HG02623 (cell line): ENCODE results near the gene ACBD6.

Source experiments
- ATAC-seq: cut with Tn5 transposase; IDR thresholded peaks from one replicate; pipeline ENCODE4 v1.9.1; 2021; ENCODE audit warnings: moderate library complexity; ENCODE audit not compliant: unreplicated experiment

The ACBD6 gene

DNA sequence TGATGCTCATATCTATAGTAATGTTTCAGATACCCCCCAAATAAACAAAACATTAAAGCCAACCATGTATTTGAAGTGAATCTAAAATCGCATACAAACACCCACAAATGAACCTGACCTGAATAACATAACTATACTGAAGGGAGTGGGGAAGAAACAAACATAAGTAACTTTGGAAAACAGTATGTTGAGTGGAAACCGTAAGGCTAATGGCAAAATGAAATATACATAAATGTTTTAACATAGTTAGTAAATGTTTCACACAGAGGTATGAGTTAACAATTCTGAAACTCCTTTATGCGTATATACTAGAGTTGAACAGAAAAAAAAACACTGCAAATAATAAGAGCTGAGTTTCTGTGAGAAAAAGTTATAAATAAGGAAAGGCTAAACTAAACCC lies 125.6 kb downstream of the ACBD6 start:
- ATAC-seq = no peak

DNA sequence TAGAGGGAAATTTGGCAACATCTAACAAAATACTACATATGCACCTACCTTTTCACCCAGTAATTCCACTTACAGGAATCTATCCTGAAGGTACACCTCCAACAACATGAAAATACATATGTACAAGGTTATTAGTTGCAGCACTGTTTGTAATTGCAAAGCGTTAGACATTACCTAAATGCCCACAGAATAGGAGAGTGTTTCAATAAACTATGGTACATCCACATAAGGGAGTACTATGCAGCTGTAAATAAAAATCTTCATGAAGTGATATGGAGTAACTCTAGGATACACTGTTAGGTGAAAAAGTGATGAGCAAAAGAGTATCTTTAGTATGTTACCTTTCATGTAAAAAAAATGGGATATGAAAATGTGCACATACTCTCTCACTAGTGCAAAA lies 126.1 kb downstream of the ACBD6 start:
- ATAC-seq = no peak

DNA sequence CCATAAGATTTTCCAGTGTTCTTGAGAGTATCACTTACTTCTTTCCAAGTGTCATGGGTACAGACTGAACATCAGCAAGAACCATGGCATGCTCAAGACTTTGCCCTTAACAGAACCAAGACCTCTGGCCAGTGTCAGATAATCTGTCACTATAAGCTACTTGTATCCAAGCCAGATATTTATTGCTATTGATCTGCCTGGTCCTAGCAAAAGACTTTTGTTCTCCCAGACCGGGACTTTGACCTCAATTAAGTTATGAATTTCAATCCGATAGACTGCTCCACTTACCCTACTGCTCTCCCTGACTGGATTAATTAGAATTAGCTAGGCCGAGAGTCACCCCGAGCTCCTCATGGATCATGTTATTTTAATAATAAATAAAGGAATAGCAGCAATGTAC lies 129.6 kb downstream of the ACBD6 start:
- ATAC-seq = no peak

DNA sequence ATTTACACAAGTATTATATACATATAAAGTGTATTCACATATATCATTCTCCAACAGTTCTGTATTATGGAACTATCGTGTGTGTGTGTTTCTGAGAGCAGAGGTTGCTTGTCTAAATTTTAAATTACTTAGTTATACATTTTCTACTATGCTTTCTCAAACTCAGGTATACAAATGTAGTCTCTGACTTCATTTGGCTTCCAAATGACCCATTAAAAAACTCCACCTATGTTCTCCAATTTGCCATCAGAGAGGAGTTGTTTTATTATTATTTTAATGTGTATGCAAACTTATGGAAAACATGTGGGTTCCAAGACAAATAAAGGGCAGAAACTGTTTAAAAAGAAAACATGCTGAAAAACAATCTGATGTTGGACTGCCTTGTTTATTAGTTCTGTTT lies 131.8 kb downstream of the ACBD6 start:
- ATAC-seq = no peak

DNA sequence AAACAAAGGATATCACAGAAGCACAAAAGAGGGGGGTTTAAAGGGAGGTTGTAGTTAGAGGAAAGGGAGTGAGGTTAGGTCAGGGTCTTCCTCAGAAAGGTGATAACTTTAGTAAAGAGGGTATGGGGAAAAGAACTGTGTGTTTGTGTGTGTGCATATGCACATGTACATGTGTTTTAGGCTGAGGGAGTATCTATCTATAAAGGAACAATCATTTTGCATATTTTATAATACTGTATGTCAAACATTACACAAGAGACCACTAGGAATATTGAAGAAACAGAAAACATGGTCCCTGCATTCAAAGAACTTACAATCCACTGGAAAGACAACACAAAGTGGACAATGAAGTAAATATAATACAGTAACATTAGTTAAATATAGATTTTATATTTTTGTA lies 132.2 kb downstream of the ACBD6 start:
- no peak for ATAC-seq

DNA sequence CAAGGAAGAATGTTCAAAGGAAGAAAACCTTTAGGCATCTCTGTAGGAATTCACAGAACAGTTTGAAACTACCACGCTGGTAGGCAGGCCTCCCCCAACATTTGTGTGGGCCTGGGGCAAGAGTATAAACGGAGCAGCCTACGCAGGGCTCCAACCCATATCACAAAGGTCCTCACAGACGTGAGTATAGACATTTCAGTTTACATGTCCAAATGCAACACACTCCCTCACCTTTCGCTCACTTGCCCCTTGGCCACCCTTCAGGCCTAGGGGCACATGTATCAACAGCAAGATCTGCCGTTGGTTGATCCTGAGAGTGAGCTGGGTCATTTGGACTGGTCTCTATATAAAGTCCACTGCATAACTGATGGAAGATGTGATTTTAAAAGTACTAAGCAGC lies 133.3 kb downstream of the ACBD6 start:
- no peak for ATAC-seq

DNA sequence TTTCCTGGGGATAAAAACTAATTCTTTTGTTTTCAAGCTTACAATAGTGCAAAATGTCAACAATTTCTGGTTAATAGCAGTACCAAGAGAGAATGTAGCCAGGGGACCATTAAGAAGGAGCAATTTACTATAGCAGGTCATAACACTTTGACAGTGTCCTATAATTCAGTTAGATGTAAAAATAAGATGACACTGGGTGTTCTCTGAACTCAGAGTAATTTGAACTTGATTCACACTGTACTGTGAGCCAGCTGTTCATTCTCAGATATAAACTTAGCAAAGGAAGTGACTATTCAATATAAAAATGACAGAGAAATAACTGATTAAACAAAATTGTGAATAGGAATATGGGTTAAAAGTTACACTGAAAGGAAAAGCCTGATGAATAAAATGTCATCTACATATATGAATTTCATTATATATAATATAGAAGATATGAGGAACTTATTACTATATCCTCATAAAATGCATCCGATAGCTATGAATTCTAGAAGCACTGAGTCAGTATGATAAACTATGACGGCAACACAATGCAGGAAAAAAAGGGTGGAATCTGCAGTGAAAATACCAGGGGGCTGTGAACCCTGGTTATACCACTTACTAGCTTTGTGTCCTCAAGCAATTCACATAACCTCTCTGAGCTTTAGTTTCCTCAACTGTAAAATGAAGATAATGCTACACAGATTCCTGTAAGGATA lies 135.9 kb downstream of the ACBD6 start:
- ATAC-seq = no peak

DNA sequence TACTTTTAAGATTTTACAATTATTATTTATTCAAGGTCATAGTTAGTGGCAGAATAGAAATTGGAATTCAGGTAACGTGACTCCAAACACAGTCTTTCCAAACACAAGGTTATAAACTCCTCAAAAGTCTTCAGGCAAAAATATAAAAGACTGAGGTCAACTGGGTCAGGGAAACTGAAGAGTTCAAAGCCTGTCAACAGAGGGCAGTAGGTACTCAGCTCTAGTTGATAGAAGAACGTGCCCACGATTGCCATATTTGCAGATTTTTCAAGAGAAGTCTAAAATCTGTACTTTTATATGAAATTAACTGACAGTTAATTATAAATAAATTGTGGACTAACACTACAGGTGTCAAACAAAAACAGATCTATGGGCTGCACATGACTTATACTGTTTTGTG lies 137.3 kb downstream of the ACBD6 start:
- no peak for ATAC-seq

DNA sequence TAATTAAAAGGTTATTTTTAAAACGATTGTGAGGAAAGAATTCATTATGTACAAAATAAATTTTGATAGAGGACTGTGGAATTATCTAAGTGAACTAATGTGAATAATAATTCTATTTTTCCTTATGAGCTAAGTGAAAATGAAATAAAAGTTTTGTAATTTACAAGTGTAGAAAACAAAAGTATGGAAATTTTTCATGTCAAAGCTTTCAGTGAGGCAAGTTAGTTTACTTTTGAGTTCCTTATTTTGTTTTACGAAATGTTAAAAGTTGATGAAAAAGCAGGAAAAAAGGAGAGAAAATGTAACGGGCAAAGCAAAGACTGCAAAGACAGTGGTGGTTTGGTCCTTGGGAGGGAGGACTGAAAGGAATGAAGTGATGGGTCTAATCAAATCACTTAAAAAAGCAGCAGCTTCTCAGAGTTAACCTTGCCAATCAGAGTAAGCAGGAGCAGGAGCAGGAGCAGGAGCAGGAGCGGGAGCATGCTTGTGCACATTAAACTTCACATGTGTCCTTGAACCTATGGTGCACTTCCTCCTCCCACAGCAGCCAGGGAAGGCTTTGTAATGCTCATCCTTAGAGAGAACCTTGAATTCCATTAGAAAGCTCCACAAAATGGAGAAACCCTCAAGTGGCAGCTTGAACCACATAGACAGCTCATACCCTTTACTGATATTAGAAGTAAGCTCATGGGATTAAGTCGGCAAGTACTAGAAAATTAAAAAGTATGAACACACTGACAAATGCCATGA lies 139.0 kb downstream of the ACBD6 start:
- ATAC-seq = no peak

DNA sequence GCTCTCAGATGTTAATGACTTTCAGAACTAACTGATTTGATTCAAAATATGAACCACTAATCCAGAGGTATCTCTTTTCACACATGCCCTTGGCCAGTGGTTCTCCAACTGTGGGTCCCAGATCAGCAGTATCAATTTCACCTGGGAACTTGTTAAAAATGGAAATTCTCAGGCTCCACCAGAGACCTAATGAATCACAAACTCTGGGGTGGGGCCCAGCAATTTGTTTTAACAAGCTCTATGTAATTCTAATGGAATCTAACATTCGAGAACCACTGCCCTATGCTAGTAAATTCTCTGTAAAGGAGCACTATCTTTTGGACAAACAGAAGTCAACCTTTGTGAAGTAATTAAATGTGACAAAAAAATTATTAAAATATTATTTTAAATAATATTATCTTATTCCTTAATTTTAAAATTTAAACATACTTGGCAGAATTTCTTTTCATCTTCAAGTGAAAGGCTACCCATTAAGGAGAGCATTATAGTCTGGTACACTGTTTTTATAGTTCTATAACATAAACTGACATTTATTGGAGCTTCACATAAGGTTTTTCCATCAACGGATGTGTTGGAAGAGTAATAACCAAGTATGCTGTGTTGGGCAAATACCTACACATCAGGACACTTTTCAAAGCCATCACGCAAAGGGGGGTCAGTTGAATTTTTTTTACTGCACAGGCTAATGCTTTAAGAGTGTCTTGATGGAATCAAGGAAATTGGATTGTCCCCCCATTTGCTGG lies 141.9 kb downstream of the ACBD6 start:
- no peak for ATAC-seq

DNA sequence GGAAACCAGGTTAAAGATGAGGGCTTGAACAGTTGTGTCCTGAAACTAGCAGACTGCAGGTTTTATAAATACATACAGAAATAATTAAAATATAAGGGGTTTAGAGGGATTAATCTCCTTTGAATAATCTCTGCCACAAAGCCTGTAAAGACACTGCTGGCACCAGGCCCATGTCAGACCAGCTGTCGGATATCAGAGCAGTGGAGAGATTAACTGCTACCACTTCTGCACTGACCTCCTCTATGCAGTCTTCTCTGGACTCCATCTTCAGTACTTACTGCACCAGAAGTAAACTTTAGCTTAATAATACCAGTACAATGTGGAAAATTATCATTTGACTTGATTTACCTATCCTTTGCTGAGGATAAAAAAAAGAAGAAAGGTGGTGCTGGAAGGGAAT lies 143.7 kb downstream of the ACBD6 start:
- ATAC-seq = no peak

DNA sequence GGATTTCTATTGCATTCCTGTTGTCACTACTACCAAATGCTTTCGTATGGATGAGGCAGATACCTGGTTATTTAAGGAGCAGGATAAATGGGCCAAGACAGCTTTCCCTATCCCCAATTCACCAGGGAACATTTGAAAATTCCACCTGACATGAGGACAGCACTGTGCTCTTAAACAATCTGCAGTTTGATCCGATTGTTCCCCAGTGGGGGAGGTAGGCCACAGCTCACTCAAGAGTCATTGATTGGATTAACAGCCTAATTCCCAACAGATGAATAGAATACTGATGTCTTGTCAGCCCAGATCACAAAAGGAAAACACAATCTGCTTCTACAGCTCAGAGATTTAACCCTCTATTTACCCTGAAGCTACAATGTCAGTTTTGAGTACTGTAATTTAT lies 148.4 kb downstream of the ACBD6 start:
- no peak for ATAC-seq

DNA sequence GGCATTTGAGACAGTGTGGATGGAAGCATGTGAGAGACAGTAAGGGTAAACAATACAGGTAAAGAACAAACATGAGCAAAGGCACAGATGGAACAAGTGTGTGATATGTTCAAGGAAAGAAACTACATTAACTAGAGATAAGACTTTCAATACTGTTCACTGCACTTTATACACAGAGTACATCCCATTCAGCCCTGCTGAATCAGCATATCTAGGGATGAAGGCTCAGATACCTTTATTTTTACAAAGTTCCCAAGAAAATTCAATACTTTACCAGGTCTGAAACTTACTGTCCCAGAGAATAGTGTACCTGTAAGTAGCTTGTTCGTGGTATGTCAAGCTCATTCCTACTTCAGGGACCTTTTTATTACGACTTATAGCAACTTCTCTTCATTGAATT lies 149.8 kb downstream of the ACBD6 start:
- ATAC-seq = no peak

DNA sequence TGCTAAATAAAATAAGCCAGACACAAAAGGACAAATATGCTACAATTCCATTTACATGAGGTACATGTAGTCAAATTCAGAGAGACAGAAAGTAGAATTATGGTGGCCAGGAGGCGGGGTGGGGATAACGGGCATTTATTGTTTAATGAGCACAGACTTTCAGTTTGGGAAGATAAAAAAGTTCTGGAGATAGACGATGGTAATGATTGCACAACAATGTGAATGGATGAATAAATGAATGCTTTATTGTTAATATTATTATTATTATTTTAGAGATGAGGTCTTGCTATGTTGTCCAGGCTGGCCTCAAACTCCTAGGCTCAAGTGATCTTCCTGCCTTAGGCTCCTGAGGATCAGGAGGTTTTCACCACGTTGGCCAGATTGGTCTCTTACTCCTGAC lies 150.4 kb downstream of the ACBD6 start:
- ATAC-seq = no peak

DNA sequence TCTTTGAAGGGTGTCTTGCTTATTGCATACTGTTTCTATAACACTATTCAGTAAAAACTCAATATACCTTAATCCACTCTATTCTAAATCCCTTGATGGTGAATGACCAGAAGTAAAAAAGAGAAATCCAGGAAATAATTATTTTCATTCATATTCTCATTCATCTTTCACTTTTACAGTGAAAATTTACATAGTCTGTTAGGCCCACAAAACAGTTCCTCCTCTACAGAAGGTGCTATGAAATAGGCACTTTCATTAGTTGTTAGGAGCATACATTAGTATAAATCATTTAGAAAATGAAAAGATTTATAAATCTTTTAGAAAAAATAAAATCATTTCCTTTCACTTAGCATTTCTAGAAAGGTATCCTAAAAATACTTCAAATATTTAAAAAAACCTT lies 157.2 kb downstream of the ACBD6 start:
- no peak for ATAC-seq

DNA sequence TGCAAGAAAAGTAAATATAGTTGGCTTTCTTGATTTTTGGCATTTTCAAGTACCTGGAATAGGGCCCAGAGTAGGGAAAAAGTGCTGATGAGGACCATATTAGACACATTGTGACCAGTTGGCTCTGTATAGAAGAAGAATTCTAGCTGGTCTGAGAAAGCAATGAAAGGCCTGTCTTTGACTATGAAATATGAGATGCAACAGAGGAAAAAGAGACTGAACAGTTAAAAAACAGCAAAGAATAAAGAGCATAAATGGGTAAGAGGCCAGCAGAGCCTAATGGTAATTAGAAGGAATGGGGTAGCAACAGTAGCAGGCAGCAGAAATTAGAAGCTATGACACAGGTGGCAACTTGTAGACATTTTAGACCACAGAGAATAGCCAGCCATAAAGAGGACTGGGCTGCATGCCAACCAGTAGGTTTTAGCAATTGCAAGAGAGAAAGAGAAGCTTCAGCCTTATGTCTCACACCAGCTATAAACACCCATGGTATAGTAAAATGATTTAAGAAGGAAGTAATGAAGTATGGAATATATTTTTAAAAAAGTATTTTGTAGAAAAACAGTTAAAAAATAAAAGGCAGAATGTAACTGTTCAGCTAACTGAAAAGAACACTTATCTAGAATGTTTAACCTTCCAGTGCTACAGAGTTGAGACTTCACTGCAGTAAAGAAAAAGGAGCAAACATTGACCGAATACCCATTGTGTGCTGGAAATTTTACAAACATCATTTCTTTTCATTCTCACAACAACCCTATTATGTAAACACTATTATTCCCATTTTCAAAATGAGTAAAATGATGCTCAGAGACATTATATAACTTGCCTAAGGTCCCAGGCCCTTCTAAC lies 158.2 kb downstream of the ACBD6 start:
- peak; percentile 86 for ATAC-seq

DNA sequence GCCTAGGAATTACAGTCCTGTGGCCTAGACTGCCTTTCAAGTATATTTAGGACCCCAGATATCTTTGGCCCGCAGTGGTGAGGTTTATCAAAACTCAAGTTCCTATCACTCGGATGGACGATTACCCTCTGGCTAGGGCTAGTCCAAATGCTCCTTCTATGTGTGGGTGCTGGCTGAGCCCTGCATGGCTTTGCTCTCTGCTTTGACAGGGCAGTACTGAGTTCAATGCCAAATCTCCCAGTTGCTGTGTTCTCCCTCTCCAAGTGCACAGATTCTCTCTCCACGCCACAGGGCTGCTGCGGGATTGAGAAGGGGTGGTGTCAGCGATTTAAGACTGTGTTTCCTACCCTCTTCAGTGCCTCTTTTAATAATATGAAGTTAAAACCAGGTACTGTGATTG lies 175.3 kb downstream of the ACBD6 start:
- no peak for ATAC-seq

DNA sequence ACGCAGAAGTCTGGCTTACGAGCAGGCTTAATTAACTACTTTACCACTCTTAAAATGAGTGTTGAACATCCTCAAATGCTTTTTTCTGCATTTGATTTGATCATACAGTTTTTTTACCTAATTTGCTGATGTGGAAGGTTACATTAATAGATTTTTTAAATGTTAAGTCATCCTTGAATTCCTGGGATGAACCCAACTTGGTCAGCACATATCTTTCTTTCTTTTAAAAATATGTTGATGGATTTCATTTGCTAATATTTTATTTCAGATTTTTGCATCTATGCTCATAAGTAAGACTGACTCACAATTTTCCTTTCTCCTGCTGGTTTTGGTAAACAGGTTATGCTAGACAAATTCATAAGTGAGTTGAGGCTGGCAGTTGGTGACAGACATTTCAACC lies 189.5 kb downstream of the ACBD6 start:
- no peak for ATAC-seq

DNA sequence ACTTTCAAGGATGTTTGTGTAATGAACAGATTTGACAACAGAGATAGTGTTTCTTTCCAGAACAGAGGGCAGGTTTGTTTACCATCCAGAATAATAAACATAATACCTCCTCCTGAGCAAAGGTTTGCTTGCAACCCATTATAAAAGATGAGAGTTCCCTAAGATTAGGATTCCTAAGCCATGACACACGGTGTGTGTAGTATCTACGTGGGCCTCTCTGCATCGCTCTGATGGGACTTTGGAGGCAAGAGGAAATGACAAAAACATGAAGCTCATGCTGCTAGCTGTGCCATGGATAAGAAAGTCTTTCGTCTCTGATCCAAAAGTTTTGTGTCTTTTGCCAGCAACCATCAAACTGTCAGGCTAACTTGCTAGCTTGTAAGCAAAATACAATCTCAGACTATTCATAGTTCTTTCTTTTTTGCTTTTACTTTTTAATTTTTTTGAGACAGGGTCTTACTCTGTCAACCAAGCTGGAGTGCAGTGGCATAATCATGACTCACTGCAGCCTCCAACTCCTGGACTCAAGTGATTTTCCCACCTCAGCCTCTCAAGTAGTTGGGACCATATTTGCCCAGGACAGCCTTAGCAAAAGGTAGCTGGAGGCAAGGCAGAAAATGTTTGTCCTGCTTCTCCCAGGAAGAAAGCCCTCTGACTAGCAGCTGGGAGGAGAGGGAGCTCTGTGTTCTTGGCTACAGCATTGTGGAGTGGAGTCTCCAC lies 191.2 kb downstream of the ACBD6 start:
- ATAC-seq = no peak

DNA sequence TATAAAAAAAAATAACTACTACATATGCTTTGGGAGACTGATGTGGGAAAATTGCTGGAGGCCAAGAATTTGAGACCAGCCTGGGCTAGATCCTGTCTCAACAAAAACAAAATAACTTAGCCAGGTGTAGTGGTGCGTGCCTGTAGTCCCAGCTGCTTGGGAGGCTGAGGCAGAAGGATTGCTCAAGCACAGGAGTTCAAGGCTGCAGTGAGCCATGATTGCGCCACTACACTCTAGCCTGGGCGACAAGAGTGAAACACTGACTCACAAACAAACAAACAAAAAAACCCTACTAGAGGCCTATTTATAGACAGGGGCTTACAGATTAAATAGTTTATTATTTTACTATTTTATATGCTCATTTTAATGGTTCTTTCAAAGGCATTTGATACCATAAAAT lies 192.3 kb downstream of the ACBD6 start:
- ATAC-seq = no peak

DNA sequence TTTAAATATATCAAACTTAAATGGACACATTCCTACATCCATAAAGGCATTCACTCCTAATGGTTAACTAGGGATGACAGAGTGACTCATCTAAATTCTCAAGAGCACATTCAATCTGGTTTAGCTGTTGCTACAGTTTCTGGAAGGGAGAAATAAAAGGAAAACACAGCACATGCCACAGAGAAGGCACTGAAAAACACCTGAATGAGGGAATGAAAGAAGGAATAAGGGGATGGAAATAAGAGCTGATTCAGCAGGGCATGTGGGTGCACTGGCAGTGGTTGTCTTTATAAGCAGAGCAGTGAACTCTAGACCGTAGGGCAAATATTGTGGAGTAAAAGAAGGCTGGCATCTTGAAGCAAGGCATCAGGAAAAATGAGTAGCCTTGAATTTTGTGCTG lies 193.0 kb downstream of the ACBD6 start:
- no peak for ATAC-seq
